Endometrial microvascular endothelial cells (primary cell): ENCODE measurements around the gene SCYGR8. TPM values are rescaled to one million over a fixed set of nuclear protein-coding genes. Genes with fewer than 3 reads are reported as not detected.
"Not testable (repeated sequence)": the region's sequence is repeated elsewhere in the genome, so short reads cannot be mapped to it uniquely, and the experiment has no call there.

ENCODE experiments used
- in situ Hi-C: cut with HindIII; loops from 2 replicates; pipeline ENCODE4 v1.10.0; 2017; ENCODE audit warnings: low sequenced_read_pairs, low pct_unique_long_range_greater_than_20kb; ENCODE audit errors: inconsistent ontology term
- total RNA-seq: library from RNA; depleted of rRNA; stranded (reverse); fragments of >200 nt; gene quantifications from one replicate; pipeline ENCODE4 v1.2.3, GENCODE V29; 2015; ENCODE audit errors: inconsistent ontology term

Gene SCYGR8, protein sequence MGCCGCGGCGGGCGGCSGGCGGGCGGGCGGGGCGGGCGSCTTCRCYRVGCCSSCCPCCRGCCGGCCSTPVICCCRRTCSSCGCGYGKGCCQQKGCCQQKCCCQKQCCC
- not detected for total RNA-seq

DNA sequence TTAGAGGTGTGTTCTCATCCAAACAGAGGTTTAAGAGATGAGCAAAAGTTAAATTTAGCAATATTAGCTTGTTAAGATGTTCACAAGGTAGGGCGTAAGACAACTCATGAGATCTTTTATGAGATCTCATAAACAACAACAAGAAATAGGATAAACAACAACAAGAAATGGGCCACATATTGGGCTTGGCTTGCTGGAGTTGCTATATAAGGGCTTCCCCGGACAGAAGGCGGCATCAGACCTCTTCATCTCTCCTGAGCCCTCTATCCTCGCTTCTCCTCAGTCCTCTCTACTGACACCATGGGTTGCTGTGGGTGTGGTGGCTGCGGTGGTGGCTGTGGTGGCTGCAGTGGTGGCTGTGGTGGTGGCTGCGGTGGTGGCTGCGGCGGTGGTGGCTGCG lies at the start of gene SCYGR8:
Gene SCYGR8, plus strand, starts transcription at position 301 of the 400 bp plus-strand sequence. Its CDS starts 0 bp downstream, at position 301.
- in situ Hi-C loops: no loop called here

DNA sequence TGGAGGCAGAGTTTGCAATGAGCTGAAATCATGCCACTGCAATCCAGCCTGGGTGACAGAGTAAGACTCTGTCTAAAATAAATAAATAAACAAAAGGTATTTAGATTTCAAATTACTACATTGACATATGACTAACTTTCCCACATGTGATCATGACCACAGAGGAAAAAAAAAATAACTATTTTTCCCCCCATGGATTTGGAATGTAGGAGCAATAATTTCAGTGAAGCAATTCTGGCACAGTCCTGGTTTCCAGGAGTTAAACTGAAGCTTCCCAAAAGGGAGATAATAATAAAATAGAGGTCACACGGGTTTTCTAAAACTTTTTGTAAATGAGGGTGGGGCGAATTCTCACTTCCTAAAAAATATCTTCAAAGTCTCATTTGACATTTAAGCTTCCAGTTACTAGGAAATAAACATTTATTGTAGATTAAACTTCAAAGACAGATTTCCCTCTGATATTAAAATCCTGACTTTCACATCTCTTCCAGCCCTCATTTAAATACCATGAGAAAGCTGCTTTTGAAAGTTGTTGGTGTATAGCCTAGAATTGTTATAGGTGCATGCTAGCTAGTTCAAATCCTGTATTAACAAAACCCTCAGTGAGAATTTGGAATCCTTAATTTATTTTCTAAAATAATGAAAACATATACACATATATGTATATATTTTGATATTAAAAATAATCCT lies 48.6 kb upstream of the SCYGR8 start:
- in situ Hi-C loops: no loop called here

DNA sequence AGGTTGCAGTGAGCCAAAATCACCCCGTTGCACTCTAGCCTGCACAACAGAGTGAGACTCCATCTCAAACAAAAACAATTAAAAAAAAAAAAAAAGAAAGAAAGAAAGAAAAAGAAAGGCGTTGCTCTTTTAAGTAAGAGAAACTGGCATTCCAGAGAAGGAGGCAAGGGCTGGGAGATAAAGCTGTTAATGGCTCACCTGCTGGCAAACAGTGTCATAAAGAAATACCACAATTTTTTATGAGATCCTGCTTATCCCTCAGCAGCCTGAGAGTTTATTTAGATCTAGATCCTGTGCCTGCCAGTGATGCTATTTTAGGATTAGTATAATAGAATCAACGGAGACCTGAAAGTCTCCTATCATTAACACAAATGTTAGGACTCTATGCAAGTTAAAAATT lies 44.1 kb upstream of the SCYGR8 start:
- in situ Hi-C loops: no loop called here

DNA sequence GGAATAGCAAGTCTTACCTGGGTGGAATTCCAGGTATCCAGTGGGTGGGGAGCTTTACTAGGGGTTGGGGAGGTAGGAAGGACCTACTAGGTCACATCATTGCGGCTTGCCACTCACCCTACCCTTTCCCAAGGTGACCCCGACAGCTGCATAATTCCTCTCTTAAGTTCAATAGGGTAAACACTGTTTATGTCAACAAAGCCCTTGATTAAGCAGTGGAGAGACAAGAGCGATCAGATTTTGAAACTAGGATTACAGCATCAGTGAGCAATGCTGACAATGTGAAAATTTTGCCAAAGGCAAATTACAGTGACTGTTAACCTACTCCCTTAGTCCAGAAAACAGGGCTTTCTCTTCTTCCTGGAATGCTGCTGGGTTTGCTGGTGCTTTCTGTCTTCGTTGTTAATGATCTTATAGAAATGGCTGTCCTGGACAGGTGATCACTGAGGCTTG lies 42.4 kb upstream of the SCYGR8 start:
- in situ Hi-C loops: no loop called here

DNA sequence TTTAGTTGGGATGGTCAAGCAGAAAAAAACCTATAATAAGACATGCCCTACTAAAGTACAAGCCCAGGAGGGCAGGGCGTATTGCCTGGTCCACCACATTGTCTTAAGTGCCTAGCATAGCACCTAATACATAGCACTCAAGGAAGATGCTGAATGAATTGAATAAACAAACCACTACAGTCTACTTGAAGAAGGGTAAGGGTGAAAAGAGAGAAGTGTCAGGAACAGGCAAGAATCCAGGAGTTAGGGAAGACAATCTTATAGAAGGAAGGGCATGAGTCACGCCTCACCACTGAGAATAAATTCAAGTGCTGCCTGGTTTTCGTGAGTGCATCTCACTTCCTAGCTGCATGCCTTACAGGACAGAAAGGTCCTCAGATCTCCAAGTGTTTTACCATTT lies 41.7 kb upstream of the SCYGR8 start:
- in situ Hi-C loops: no loop called here

DNA sequence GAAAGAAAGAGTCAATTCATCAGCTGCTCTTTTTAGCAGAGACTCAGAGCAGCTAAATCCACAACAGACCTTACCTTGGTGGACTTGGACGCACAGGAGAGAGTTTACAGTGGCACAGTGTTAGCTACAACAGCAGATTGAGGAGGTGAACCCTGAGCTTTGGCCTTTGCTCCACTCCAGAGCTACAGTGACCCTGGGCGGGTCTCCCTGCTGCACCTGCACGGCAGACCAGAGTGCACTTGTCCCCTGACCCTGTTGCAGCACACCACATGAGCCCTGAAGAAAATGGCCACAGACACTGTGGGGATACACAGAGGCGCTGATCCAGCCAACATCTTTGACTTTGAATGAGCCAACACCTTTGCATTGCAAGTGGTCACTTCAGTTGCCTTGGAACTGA lies 38.8 kb upstream of the SCYGR8 start:
- in situ Hi-C loops: no loop called here

DNA sequence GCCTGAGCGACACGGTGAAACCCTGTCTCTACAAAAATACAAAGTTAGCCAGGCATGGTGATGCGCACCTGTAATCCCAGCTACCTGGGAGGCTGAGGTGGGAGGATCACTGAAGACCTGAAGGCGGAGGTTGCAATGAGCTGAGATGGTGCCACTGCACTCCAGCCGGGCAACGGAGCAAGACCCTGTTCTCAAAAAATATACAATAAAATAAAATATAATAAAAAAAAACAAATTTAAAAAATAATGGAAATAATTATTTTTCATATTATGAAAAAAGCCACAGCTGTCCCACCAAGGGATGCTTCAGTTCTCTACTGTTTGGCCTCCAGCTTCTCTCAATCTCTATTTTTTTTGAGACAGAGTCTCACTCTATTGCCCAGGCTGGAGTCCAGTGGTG lies 38.3 kb upstream of the SCYGR8 start:
- in situ Hi-C loops: no loop called here

DNA sequence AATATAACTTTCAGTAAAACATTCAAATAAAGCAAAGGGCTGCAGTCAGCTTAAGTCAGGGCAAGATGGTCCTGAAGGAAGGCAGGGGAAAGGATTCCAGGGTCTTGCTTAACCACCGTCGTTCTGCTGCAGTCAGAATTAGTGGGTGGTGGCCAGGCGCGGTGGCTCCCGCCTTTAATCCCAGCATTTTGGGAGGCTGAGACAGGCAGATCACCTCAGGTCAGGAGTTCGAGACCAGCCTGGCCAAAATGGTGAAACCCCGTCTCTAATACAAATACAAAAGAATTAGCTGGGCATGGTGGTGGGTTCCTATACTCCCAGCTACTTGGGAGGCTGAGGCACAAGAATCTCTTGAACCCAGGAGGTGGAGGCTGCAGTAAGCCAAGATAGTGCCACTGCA lies 34.7 kb upstream of the SCYGR8 start:
- in situ Hi-C loops: no loop called here

DNA sequence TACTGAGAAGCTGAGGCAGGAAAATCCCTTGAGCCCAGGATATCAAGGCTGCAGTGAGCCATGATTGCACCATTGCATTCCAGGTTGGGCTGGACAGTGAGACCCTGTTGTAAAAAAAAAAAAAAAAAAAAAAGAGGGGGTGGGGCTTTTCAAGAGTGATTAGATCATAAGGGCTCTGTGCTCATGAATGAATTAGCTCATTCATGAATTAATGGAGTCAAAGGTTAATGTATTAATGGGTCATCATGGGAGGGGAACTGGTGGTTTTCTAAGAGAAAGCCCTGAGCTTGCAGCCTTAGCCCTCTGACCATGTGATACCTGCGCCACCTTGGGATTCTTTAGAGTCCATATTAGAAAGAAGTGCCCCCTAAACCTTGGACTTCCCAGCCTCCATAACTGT lies 32.4 kb upstream of the SCYGR8 start:
- in situ Hi-C loops: no loop called here

DNA sequence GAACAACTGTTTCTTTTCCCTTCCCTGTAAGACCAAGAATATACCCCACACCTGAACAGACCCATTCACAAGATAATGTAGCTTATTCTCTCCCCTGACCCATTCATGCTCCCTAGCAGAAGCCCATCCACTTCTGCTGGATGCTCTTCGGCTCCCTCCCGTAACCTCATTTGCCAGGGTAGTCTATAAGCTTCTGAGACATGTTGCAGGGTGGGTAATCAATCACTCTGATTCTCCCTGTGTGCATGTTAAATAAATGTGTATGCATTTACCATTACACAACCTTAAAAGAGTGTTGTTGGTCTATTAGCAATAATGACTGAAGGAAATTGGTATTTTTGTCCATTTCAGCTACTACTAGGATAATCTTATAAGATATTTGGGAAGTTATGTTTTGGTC lies 29.2 kb upstream of the SCYGR8 start:
- in situ Hi-C loops: no loop called here

DNA sequence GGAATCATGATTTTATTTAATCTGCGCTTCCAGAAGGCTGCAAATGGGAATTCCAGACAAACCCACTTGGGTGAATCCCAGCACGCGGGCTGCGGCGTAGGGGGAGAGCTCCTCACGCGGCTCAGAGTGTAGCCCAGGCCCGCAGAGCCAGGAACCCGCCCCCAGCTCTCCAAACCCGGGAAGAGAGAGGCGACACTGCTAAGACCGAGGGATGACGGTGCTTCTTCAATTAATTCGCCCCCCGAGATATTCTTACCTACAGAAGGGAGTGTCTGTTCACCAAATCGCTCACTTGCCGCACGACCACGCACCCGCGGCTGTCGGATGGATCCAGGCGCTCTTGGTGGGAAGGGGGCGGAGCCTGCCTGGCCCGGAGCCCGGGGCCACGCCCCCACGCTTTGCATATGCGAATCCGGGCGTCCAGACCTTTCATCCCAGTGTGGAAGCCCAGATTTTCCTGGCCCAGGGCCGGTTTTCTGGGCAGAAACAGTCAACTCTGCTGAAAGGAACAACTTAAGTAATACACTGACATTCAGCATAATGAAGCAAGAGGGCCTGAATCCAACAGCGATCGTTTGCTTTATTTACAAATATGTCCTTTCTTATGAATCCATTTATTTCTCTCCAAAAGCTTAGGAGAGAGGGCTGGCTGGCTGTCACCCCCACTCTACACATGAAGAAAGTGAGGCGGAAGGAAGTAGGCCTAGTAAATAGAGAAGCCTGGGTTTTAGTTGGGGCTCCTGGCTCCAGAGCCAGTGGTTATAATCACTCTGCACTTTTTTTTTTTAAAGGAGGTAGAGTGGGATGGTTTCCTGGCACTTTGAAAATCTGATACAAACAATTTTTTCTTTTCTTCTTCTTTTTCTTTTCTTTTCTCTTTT lies 27.8 kb upstream of the SCYGR8 start, which contains the start of gene SLC19A3:
Gene SLC19A3, minus strand, starts transcription at position 342 of the 881 bp plus-strand sequence. CDS start 15,710 bp downstream, outside the sequence.
- in situ Hi-C loops: no loop called here

DNA sequence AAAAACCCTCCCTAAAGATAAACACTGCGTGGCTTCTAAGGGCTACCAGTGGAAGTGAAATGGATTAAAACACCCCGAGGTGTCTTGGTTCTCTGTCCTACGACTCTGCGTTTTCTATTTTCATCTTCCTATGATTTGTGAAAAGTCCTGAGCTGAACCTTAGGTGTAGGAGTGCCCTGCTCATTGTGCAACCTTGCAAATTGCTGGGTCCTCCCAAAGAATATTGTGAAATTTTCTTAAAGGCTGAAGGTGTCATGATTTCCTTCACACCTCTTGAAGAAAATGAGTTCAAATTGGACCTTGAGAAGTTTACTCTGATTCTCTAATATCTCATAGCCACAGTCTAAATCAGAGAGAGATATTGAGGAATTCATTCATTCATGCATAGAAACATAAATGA lies 26.1 kb upstream of the SCYGR8 start:
- in situ Hi-C loops: no loop called here

DNA sequence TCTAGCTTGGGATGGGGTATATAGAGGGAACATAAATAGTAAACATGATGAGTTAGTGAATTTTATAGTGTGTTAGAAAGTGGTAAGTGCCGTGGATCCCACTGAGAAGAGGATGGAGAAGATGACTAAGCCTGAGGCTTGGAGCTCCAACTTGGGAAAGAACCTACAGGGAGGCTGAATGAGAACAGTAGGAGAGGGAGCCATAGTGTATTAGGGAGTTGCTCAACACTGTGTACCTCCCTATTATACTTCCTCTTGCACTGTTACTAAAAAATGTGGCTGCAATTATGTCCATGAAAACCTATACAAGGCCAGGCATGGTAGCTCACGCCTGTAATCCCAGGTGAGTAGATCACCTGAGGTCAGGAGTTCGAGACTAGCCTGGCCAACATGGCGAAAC lies 25.0 kb upstream of the SCYGR8 start:
- in situ Hi-C loops: no loop called here

DNA sequence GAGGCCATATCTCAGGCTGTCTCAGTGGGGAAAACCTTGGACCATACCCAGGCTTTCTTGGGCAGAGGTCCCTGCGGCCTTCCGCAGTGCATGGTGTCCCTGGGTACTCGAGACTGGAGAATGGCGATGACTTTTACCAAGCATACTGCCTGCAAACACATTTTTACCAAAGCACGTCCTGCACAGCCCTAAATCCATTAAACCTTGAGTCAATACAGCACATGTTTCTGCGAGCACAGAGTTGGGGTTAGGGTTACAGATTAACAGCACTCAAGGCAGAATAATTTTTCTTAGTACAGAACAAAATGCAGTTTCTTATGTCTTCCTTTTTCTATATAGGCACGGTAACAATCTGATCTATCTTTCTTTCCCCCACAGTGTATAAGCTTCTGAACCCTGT lies 22.9 kb upstream of the SCYGR8 start:
- in situ Hi-C loops: not testable (repeated sequence)

DNA sequence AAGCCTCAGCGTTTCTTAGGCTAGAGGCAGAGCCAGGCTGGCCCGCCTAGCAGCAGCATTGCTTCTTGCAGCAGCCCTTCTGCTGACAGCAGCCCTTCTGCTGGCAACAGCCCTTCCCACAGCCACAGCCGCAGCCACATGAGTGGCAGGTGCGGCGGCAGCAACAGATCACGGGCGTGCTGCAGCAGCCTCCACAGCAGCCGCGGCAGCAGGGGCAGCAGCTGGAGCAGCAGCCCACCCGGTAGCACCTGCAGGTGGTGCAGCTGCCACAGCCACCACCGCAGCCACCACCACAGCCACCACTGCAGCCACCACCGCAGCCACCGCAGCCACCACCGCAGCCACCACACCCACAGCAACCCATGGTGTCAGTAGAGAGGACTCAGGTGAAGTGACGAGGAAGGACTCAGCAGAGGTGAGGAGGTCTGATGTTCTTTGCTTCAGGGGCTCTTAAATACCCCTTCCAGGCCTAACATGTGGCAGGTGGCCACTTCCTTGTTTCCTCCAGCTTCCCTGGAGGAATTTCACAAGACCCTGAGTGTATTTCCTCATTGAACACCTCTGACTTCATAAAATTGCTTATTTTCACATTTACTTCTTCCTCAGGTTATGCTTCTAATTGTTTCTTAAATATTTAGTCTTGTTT lies 21.2 kb upstream of the SCYGR8 start, which contains the start of gene SCYGR6:
Gene SCYGR6, minus strand, starts transcription at position 364 of the 646 bp plus-strand sequence. Its CDS starts 0 bp downstream, at position 364.
- in situ Hi-C loops: no loop called here

DNA sequence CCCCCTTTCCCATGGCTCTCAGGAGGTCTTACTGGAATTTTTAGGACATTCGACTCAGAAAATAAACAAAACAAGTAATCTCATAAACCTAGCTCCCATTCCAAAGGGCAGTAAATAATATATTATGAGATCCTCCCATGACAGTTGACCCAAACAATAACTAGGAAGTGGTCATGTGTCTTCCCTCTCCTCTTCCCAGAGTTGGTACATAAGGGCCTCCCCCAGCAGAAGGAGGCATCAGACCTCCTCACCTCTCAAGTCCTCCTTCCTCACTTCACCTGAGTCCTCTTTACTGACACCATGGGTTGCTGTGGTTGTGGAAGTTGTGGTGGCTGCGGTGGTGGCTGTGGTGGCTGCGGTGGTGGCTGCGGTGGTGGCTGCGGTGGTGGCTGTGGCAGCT lies 17.7 kb upstream of the SCYGR8 start, which contains the start of gene SCYGR7:
Gene SCYGR7, plus strand, starts transcription at position 301 of the 400 bp plus-strand sequence. Its CDS starts 0 bp downstream, at position 301.
- in situ Hi-C loops: no loop called here

DNA sequence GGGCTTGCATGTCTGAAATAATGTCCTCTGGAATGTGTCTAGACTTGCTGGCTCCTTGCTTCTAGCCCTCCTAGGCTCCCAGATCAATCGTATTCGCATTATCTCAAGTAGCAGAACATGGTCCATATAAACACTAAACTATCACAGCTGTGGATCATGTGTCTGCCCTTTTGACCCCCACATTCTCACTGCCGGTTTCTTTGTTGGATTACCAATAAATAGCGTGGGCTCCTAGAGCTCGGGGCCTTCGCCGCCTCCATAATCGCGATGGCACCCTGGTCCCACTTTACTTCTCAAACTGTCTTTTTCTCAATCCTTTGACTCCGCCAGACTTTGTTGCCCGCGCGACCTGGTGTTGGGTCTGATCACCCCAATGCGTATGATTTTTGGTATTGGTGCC lies 6.3 kb upstream of the SCYGR8 start:
- in situ Hi-C loops: no loop called here

DNA sequence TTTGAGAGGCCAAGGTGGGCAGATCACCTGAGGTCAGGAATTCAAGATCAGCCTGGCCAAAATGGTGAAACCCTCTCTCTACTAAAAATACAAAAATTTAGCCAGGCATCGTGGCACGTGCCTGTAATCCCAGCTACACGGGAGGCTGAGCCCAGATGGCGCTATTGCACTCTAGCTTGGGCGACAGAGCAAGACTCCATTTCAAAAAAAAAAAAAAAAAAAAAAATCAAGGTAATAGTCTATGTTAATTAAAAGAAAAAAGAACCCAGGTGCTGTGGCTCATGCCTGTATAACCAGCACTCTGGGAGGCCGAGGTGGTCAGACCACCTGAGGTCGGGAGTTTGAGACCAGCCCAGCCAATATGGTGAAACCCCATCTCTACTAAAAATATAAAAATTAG lies 5.0 kb upstream of the SCYGR8 start:
- in situ Hi-C loops: not testable (repeated sequence)

DNA sequence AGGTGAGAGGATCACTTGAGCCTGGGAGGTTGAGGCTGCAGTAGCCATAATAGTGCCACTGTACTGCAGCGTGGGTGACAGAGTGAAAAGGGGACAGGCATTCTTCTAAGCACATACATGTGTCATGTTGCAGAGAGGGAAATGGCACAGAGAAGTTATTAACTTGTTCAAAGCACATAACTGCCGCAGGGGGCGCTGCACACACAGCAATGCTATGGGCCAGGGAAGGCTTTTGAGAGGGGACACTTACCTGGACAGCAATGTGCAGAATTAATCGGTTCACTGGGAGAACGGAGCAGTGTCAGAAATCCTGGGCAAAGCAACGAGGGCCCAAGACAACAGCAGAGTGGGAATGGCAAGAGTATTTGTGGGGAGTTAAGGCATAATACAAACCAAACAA lies 2.4 kb downstream of the SCYGR8 start:
- in situ Hi-C loops: no loop called here
